ENCODE measurements around the gene ADORA2B. TPM values are rescaled to one million over a fixed set of nuclear protein-coding genes. Genes with fewer than 3 reads are reported as not detected.

Gene ADORA2B
- polyA plus RNA-seq, 12 donors: 1.9 to 8.4 (median 4.3) TPM; not detected in 2

Other genes with a start within 250 kb of the ADORA2B start
- gene ZNF286A, start 245.4 kb upstream of the ADORA2B start, polyA plus RNA-seq (ENCODE audit: insufficient read length in 12 of 12): 10 to 100 TPM in 11 of 12 donors, not detected in 1; 13.5 to 36.5 (median 26.6) TPM
- 1 to 10 TPM in 1 of 12 donors, under 1 TPM in 8, not detected in 3; 0.22 to 1.0 (median 0.42) TPM for gene TBC1D26, start 212.8 kb upstream of the ADORA2B start, polyA plus RNA-seq (ENCODE audit: insufficient read length in 12 of 12)
- 10 to 100 TPM in 11 of 12 donors, not detected in 1; 28.4 to 51.1 (median 37.8) TPM for gene ZSWIM7, start 54.6 kb downstream of the ADORA2B start, polyA plus RNA-seq (ENCODE audit: insufficient read length in 12 of 12)
- gene TTC19, start 54.7 kb downstream of the ADORA2B start, polyA plus RNA-seq (ENCODE audit: insufficient read length in 12 of 12): 10 to 100 TPM in 11 of 12 donors, not detected in 1; 13.0 to 37.8 (median 26.9) TPM

Measured in muscle of arm (tissue), 12 donors.